Measurements from ENCODE around the gene DICER1.

DICER1 gene

DNA sequence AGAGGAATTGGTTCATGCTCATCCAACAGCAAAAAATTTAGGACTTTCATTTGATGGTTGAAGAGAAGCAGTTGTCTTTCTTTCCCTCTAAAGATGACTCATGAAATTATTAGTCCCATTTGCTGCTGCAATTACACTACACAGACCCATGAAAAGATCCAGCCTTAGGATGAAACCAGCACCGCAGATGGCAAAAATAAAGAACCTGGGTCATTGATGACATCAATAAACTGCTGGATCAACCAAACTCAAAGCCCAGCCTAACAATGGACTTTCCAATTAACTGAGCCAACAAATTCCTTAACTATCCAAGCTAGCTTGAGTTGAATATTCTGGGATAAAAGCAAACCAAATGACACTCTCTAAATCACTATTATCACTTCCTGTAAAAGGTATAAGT, 20.7 kb downstream of the DICER1 start:
- TF ChIP-seq, protein P1, sequence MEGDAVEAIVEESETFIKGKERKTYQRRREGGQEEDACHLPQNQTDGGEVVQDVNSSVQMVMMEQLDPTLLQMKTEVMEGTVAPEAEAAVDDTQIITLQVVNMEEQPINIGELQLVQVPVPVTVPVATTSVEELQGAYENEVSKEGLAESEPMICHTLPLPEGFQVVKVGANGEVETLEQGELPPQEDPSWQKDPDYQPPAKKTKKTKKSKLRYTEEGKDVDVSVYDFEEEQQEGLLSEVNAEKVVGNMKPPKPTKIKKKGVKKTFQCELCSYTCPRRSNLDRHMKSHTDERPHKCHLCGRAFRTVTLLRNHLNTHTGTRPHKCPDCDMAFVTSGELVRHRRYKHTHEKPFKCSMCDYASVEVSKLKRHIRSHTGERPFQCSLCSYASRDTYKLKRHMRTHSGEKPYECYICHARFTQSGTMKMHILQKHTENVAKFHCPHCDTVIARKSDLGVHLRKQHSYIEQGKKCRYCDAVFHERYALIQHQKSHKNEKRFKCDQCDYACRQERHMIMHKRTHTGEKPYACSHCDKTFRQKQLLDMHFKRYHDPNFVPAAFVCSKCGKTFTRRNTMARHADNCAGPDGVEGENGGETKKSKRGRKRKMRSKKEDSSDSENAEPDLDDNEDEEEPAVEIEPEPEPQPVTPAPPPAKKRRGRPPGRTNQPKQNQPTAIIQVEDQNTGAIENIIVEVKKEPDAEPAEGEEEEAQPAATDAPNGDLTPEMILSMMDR (IDR thresholded peaks at IDR 0.05; ENCODE audit: control insufficient read depth, insufficient read depth, low read depth, low read length, missing control alignments), result no peak
- no peak overlapping the region for H3K4me3 ChIP-seq (ENCODE audit: control insufficient read depth, low read depth, low read length)
- no peak for DNase-seq (ENCODE audit: low read depth)

DNA sequence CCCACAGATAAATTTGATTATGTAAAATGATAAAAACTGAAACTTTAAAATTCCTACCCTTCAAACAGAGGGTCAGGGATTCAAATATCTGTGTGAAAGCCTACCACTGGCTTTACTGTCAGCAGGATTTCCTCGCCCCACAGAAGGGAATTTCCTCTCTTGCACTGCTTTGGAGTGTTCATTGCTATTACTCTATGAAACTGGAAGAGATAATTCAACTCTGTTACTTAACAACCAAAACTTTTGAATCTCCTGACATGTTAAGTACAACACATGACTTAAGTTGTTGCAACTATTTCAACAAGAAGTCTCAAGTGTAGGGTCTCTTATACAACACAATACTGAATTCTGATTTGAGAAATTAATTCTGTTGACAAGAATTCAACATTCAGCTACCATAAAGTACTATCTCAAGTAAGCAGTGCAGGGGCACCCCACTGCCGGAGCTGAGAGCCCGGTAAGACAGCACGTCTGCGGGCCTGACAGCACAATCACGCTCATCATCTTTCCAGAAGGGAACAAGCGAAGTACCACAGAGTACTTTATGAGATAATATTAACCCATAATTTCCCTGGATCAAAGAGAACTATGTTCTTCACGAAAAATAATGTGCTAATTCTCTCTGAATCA, 22.9 kb downstream of the DICER1 start:
- TF ChIP-seq, protein P1 (IDR thresholded peaks at IDR 0.05; ENCODE audit: control insufficient read depth, insufficient read depth, low read depth, low read length, missing control alignments), result no peak
- no peak for DNase-seq (ENCODE audit: low read depth)
- H3K4me3 ChIP-seq (ENCODE audit: control insufficient read depth, low read depth, low read length), result no peak overlapping the region

DNA sequence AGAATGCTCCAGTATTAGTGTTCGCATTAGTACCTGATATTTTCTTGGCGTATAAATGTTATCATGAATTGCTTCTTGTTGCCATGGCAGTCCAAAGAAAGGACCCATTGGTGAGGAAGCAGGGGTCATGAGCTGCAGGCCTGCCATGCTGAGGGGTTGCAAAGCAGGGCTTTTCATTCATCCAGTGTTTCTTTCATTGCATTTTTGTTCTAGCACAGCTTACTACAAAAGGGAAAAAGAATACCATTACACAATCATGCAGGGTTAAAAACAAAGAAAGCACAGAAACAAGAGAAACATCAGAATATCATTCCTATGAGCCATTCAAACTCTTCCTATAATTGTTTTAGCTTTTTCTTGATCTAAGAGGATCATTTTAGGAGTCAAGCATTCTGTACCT, 24.0 kb downstream of the DICER1 start:
- H3K4me3 ChIP-seq (ENCODE audit: control insufficient read depth, low read depth, low read length), result no peak overlapping the region
- TF ChIP-seq, protein P1 (IDR thresholded peaks at IDR 0.05; ENCODE audit: control insufficient read depth, insufficient read depth, low read depth, low read length, missing control alignments), result no peak
- no peak for DNase-seq (ENCODE audit: low read depth)

DNA sequence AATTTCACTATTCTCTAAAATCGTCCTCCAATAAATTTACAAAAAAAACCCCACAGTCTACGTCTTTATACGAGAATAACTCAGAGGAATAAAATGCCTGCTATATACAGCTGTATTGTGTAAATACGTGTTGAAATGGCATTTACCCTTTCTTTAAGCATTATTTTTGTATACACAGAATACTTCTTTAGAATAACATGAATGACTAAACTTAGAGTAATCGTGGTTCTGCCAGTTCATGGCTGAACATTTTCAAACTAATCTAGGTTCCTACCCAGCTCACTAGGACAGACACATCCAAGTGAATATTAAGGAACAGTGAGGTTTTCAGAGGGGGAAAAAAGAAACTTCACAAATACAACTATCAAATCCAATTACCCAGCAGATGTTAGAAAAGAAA, 24.6 kb downstream of the DICER1 start:
- H3K4me3 ChIP-seq (ENCODE audit: control insufficient read depth, low read depth, low read length), result no peak overlapping the region
- TF ChIP-seq, protein P1 (IDR thresholded peaks at IDR 0.05; ENCODE audit: control insufficient read depth, insufficient read depth, low read depth, low read length, missing control alignments), result no peak
- no peak for DNase-seq (ENCODE audit: low read depth)

DNA sequence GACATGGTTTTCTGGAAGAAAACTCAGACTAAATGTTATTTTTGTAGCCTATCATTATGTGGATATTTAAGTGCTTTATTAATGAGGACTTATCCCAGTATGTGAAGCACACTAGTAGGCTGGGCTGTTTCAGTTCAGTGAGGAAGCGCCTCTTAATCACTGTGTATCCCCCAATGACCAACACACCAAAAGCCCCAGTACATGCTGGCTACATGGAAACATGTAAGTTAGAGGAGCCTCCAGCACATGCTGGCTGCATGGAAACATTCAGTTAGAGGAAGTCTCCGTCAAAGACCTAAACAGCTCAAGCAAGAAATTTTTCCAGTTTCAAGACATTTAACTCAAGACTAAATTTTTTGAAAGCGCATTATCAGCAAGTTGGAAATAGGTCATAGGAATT, 26.8 kb downstream of the DICER1 start:
- no peak overlapping the region for H3K4me3 ChIP-seq (ENCODE audit: control insufficient read depth, low read depth, low read length)
- no peak for DNase-seq (ENCODE audit: low read depth)
- TF ChIP-seq, protein P1 (IDR thresholded peaks at IDR 0.05; ENCODE audit: control insufficient read depth, insufficient read depth, low read depth, low read length, missing control alignments), result no peak

DNA sequence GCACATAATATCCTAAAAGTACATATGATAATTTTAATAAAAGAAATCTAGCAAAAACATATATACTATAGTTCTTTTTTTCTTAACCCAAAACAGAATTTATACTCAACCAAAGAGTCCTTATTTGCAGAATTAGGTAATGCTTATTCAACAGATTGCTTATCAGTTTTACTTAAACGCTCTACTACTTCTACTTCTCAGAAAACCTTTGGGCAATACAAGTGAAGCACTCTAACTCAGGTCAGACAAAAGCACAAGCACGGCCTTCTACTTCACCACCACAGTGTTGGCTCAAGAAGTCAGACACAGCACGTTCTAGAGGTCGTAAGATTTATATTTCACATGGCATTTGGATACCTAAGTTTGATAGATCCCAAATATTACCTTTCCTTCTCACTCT, 29.2 kb downstream of the DICER1 start:
- TF ChIP-seq, protein P1 (IDR thresholded peaks at IDR 0.05; ENCODE audit: control insufficient read depth, insufficient read depth, low read depth, low read length, missing control alignments), result no peak
- no peak for DNase-seq (ENCODE audit: low read depth)
- H3K4me3 ChIP-seq (ENCODE audit: control insufficient read depth, low read depth, low read length), result no peak overlapping the region

DNA sequence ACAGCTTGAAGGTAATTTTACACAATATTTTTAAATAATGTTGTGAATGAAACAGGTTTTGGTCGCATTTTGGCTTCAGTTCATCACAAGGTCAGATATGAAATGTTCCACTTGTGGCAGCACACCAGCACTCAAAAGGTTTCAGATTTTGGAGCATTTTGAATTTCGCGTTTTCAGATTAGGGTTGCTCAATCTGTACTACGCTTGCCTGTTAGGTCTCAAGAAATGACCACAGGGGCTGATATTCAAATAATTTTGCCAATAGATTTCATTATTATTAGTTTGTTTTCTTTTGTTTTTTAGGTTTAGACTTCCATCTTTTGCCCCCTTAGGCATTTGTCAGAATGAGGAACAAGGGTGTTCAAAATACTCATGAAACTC, 29.8 kb downstream of the DICER1 start:
- TF ChIP-seq, protein P1 (IDR thresholded peaks at IDR 0.05; ENCODE audit: control insufficient read depth, insufficient read depth, low read depth, low read length, missing control alignments), result no peak
- no peak overlapping the region for H3K4me3 ChIP-seq (ENCODE audit: control insufficient read depth, low read depth, low read length)
- DNase-seq (ENCODE audit: low read depth), result no peak
